ENCODE data around the gene ADCY7.
A peak's percentile ranks its signal among the peaks of the same experiment; 100 is the strongest.

Gene ADCY7

GRCh38 chr16:50272687-50273381, 6.5 kb downstream of the ADCY7 start:
- H3K9me3 ChIP-seq (replicated peaks in 1 of 11): no peaks in the 10 kb centered on the region
- peak overlapping the region; percentile 91 to 100 (median 99) for H3K4me2 ChIP-seq
- H3K9ac ChIP-seq: peak overlapping the region; percentile 14 to 98 (median 92); a peak in 19 of 22 replicates
- peak overlapping the region; percentile 7 to 100 (median 98); a peak in 19 of 22 replicates for H3K27ac ChIP-seq
- peaks cover 72 to 98% (median 95%) of the 10 kb centered on the region in 10 experiments for H3K4me1 ChIP-seq
- no peaks in the 10 kb centered on the region for H3K27me3 ChIP-seq
- no peak for TF ChIP-seq Cebpa-rat (IDR thresholded peaks at IDR 0.05)
- H4K20me1 ChIP-seq: peaks cover 0 to 35% (median 0%) of the 10 kb centered on the region in 11 experiments; a peak in 7 of 22 replicates
- H3K4me3 ChIP-seq: peak overlapping the region in 5 of 10 experiments; percentile 14 to 73 (median 60); a peak in 7 of 20 replicates
- H3K36me3 ChIP-seq: peaks cover 0 to 18% (median 0%) of the 10 kb centered on the region in 11 experiments; a peak in 5 of 22 replicates

- H3K27me3 ChIP-seq: no peaks in the 10 kb centered on the region
- peak overlapping the region in 6 of 10 experiments; percentile 31 to 73 (median 66); a peak in 9 of 20 replicates for H3K4me3 ChIP-seq
- H4K20me1 ChIP-seq: peaks cover 0 to 34% (median 0%) of the 10 kb centered on the region in 11 experiments; a peak in 7 of 22 replicates
- peak overlapping the region; percentile 91 to 100 (median 99) for H3K4me2 ChIP-seq
- no peaks in the 10 kb centered on the region for H3K9me3 ChIP-seq (replicated peaks in 1 of 11)
- TF ChIP-seq Cebpa-rat (IDR thresholded peaks at IDR 0.05): no peak
- H3K4me1 ChIP-seq: peaks cover 72 to 98% (median 95%) of the 10 kb centered on the region in 10 experiments
- peak overlapping the region in 10 of 11 experiments; percentile 92 to 100 (median 98); a peak in 18 of 22 replicates for H3K27ac ChIP-seq
- peak overlapping the region in 9 of 11 experiments; percentile 57 to 98 (median 94); a peak in 15 of 22 replicates for H3K9ac ChIP-seq
- peaks cover 0 to 18% (median 0%) of the 10 kb centered on the region in 11 experiments; a peak in 5 of 22 replicates for H3K36me3 ChIP-seq
Observed at GRCh38 chr16:50273382-50273690, 7.0 kb downstream of the ADCY7 start.

- peak overlapping the region; percentile 92 to 100 (median 98) for H3K27ac ChIP-seq
- H3K4me3 ChIP-seq: peak overlapping the region in 9 of 10 experiments; percentile 59 to 73 (median 64); a peak in 18 of 20 replicates
- H3K4me2 ChIP-seq: peak overlapping the region; percentile 91 to 100 (median 99)
- H3K4me1 ChIP-seq: peaks cover 73 to 98% (median 95%) of the 10 kb centered on the region in 10 experiments
- no peaks in the 10 kb centered on the region for H3K27me3 ChIP-seq
- no peaks in the 10 kb centered on the region for H3K9me3 ChIP-seq (replicated peaks in 1 of 11)
- H3K36me3 ChIP-seq: peaks cover 0 to 18% (median 0%) of the 10 kb centered on the region in 11 experiments; a peak in 5 of 22 replicates
- peak overlapping the region; percentile 86 to 98 (median 94) for H3K9ac ChIP-seq
- H4K20me1 ChIP-seq: peaks cover 0 to 34% (median 0%) of the 10 kb centered on the region in 11 experiments; a peak in 7 of 22 replicates
- no peak for TF ChIP-seq Cebpa-rat (IDR thresholded peaks at IDR 0.05)
Observed at GRCh38 chr16:50273888-50274325, 7.6 kb downstream of the ADCY7 start.

GRCh38 chr16:50274326-50275097, 8.2 kb downstream of the ADCY7 start:
- TF ChIP-seq Cebpa-rat (IDR thresholded peaks at IDR 0.05): no peak
- Histone ChIP-seq H4K20me1 (peaks cover 0 to 33% (median 0%) of the 10 kb centered on the region in 11 experiments; a peak in 7 of 22 replicates), H3K27me3 (no peaks in the 10 kb centered on the region), H3K36me3 (peaks cover 0 to 18% (median 0%) of the 10 kb centered on the region in 11 experiments; a peak in 5 of 22 replicates), H3K4me2 (peak overlapping the region; percentile 91 to 100 (median 99)), H3K4me1 (peaks cover 76 to 98% (median 95%) of the 10 kb centered on the region in 10 experiments), H3K9ac (peak overlapping the region; percentile 86 to 98 (median 94)), H3K4me3 (peak overlapping the region; percentile 50 to 73 (median 64)), H3K9me3 (replicated peaks in 1 of 11) (no peaks in the 10 kb centered on the region), H3K27ac (peak overlapping the region; percentile 92 to 100 (median 98))

- H3K4me3 ChIP-seq: peak overlapping the region; percentile 50 to 73 (median 64); a peak in 19 of 20 replicates
- H4K20me1 ChIP-seq: peaks cover 0 to 33% (median 0%) of the 10 kb centered on the region in 11 experiments; a peak in 7 of 22 replicates
- peak overlapping the region; percentile 92 to 100 (median 98) for H3K27ac ChIP-seq
- H3K4me1 ChIP-seq: peaks cover 79 to 98% (median 95%) of the 10 kb centered on the region in 10 experiments
- H3K27me3 ChIP-seq: no peaks in the 10 kb centered on the region
- H3K9me3 ChIP-seq (replicated peaks in 1 of 11): no peaks in the 10 kb centered on the region
- TF ChIP-seq Cebpa-rat (IDR thresholded peaks at IDR 0.05): no peak
- peaks cover 0 to 18% (median 0%) of the 10 kb centered on the region in 11 experiments; a peak in 5 of 22 replicates for H3K36me3 ChIP-seq
- peak overlapping the region; percentile 91 to 100 (median 99) for H3K4me2 ChIP-seq
- peak overlapping the region; percentile 86 to 98 (median 94) for H3K9ac ChIP-seq
Observed at GRCh38 chr16:50275098-50275415, 8.7 kb downstream of the ADCY7 start.

- H3K27ac ChIP-seq: peak overlapping the region in 10 of 11 experiments; percentile 92 to 100 (median 98); a peak in 20 of 22 replicates
- H4K20me1 ChIP-seq: peaks cover 0 to 36% (median 0%) of the 10 kb centered on the region in 11 experiments; a peak in 7 of 22 replicates
- peaks cover 0 to 14% (median 0%) of the 10 kb centered on the region in 11 experiments; a peak in 5 of 22 replicates for H3K36me3 ChIP-seq
Observed at GRCh38 chr16:50275428-50276325, 9.3 kb downstream of the ADCY7 start.

GRCh38 chr16:50276326-50276640, 9.9 kb downstream of the ADCY7 start:
- Histone ChIP-seq H3K27me3 (no peaks in the 10 kb centered on the region), H3K4me2 (peak overlapping the region; percentile 91 to 100 (median 99)), H3K36me3 (peaks cover 0 to 16% (median 0%) of the 10 kb centered on the region in 11 experiments; a peak in 5 of 22 replicates), H3K9me3 (replicated peaks in 1 of 11) (no peaks in the 10 kb centered on the region), H3K27ac (peak overlapping the region in 9 of 11 experiments; percentile 21 to 100 (median 98); a peak in 17 of 22 replicates), H4K20me1 (peaks cover 0 to 41% (median 0%) of the 10 kb centered on the region in 11 experiments; a peak in 7 of 22 replicates), H3K4me1 (peaks cover 90 to 98% (median 96%) of the 10 kb centered on the region in 10 experiments), H3K4me3 (peak overlapping the region in 4 of 10 experiments; percentile 67 to 73 (median 70); a peak in 7 of 20 replicates), H3K9ac (peak overlapping the region in 7 of 11 experiments; percentile 91 to 98 (median 96); a peak in 8 of 22 replicates)
- no peak for TF ChIP-seq Cebpa-rat (IDR thresholded peaks at IDR 0.05)

More at GRCh38 chr16:50275428-50276325, 9.3 kb downstream of the ADCY7 start:
- Histone ChIP-seq H3K4me2 (peak overlapping the region; percentile 91 to 100 (median 99)), H3K4me3 (peak overlapping the region; percentile 50 to 73 (median 64); a peak in 17 of 20 replicates), H3K4me1 (peaks cover 84 to 98% (median 95%) of the 10 kb centered on the region in 10 experiments), H3K27me3 (no peaks in the 10 kb centered on the region), H3K9me3 (replicated peaks in 1 of 11) (no peaks in the 10 kb centered on the region), H3K9ac (peak overlapping the region; percentile 86 to 98 (median 94))
- no peak for TF ChIP-seq Cebpa-rat (IDR thresholded peaks at IDR 0.05)

All from BLaER1 treated with 17β-estradiol and CSF1 and Interleukin-3, amounts not matched to agents 10 nM and 100 nM (cell line).